GM21619 (cell line): ENCODE data around the gene MFAP1.
"Not testable (repeated sequence)": the region's sequence is repeated elsewhere in the genome, so short reads cannot be mapped to it uniquely, and the experiment has no call there.

Experiments
- ATAC-seq: cut with Tn5 transposase; IDR thresholded peaks from one replicate; pipeline ENCODE4 v1.9.1; 2021; ENCODE audit not compliant: unreplicated experiment

Gene MFAP1, protein sequence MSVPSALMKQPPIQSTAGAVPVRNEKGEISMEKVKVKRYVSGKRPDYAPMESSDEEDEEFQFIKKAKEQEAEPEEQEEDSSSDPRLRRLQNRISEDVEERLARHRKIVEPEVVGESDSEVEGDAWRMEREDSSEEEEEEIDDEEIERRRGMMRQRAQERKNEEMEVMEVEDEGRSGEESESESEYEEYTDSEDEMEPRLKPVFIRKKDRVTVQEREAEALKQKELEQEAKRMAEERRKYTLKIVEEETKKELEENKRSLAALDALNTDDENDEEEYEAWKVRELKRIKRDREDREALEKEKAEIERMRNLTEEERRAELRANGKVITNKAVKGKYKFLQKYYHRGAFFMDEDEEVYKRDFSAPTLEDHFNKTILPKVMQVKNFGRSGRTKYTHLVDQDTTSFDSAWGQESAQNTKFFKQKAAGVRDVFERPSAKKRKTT

GRCh38 chr15:43824302-43825246 is at the start of gene MFAP1:
Gene MFAP1 (minus strand): TSS chr15:43824690. CDS start chr15:43824569, 121 bp downstream.
- ATAC-seq = peak; percentile 73

DNA sequence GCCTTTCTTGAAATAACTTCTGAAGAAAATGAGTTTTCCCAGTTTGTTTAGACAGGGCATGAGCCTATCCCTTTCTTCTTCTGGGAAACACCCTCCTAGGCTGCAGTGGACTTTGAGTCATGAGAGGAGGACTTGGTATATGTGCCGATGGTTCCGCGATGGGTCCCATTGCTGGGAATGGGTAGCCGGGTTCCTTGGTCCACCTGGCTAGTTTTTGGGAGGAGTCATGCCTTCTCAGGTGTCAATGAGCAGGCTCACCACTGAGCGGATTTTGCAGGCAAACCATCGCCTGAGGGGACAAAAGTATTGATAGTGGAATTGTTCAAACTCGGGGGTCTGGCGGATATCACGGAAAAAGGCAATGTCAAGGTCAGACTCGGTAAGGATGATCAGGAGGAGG is 49.2 kb upstream of the MFAP1 start:
- ATAC-seq = no peak

GRCh38 chr15:43872416-43873020 is 48.0 kb upstream of the MFAP1 start:
- no peak for ATAC-seq

DNA sequence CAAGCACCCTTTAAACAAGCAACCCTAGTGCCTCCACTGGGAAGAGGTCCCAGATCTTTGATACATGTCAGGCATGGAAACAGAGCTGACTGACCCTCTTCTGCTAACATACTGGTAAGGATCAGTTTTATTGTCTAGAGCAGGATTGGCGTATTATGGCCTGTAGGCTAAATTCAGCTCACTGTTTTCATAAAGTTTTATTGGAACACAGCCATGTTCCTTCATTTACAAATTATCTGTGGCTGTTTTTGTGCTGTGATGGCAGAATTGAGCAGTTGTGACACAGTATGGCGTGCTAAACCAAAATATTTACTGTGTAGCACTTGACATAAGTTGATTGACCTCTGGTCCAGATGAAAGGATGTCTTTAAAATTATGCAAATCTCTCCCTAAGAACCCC is 47.3 kb upstream of the MFAP1 start:
- no peak for ATAC-seq

DNA sequence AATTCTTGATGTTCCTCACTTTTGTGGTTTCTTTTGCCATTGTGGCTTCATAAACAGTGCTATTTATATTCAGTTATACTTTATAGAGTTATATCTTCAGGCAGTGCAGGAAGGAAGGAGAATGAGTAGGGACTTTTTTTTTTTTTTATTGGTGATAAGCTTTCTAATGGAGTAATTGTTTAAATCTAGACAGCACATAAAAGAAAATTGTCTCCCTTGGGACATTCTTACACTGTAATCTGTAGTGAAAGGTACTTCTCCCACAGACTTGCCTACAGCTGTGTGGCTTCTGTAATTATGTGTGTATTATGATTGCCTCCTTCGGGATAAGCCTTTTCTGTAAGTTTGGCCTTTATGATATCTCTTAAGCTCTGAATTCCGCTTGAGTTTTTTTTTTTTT is 43.9 kb upstream of the MFAP1 start:
- no peak for ATAC-seq

- no peak for ATAC-seq
These were observed 42.6 kb upstream of the MFAP1 start for GRCh38 chr15:43867096-43867495.

DNA sequence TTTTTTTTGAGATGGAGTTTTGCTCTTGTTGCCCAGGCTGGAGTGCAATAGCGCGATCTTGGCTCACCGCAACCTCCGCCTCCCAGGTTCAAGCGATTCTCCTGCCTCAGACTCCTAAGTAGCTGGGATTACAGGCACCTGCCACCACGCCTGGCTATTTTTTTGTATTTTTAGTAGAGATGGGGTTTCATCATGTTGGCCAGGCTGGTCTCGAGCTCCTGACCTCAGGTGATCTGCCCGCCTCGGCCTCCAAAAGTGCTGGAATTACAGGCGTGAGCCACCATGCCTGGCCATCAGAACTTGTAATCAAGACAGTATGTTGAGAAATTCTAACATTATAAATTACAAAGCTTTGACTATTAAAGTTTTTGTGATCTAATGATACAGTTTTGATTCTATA is 42.1 kb upstream of the MFAP1 start:
- not testable (repeated sequence) for ATAC-seq

DNA sequence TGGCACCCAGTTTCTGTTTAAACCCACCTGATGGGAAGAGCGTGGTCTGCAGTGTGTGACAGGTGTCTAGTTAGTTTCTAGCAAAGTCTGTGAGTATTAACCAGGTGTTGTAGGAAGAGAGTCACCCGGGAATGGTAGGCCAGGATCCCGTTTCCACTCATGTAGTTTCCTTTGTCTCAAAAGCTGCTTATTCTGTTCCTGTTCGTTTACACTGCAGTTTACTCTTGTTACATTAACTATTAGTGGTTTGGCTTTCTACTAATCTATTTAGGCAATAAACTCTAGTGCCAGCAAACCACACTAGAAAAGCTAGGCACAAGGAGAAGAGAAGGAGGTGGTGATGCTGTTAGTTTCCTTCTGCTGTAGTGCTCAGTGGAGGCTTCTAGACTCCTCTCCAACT is 35.1 kb upstream of the MFAP1 start:
- no peak for ATAC-seq

- no peak for ATAC-seq
These were observed 30.3 kb upstream of the MFAP1 start for GRCh38 chr15:43854801-43855200.

DNA sequence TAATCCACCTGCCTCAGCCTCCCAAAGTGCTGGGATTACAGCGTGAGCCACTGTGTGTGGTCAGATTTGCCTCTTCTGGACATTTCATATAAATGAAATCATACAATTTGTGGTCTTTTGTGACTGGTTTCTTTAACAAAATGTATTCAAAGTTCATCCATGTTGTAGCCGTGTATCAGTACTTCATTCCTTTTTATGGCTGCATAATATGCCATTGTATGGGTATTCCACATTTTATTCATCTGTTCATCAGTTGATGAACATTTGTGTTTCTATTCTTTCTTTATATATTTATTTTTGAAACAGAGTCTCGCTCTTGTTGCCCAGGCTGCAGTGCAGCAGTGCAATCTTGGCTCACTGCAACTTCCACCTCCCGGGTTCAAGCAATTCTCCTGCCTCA is 28.1 kb upstream of the MFAP1 start:
- ATAC-seq = no peak

- no peak for ATAC-seq
These were observed 26.8 kb upstream of the MFAP1 start for GRCh38 chr15:43851251-43851650.

- ATAC-seq = no peak
These were observed 20.9 kb upstream of the MFAP1 start for GRCh38 chr15:43845421-43845820.

GRCh38 chr15:43832485-43832884 is 8.0 kb upstream of the MFAP1 start:
- ATAC-seq = not testable (repeated sequence)

DNA sequence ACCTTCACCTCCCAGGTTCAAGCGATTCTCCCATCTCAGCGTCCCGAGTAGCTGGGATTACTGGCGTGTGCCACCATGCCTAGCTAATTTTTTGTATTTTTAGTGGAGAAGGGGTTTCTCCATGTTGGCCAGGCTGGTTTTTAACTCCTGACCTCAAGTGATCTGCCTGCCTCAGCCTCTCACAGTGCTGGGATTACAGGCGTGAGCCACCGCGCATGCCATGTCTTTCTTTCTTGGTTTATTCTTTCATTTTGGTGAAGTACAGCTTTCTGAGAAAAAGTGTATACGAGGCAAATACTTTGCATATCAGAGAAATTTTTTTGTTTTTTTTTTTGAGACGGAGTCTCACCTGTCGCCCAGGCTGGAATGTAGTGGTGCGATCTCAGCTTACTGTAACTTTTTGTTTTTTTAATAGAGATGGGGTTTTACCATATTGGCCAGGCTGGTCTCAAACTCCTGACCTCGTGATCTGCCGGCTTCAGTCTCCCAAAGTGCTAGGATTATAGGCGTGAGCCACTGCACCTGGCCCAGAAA is 7.1 kb upstream of the MFAP1 start:
- not testable (repeated sequence) for ATAC-seq

DNA sequence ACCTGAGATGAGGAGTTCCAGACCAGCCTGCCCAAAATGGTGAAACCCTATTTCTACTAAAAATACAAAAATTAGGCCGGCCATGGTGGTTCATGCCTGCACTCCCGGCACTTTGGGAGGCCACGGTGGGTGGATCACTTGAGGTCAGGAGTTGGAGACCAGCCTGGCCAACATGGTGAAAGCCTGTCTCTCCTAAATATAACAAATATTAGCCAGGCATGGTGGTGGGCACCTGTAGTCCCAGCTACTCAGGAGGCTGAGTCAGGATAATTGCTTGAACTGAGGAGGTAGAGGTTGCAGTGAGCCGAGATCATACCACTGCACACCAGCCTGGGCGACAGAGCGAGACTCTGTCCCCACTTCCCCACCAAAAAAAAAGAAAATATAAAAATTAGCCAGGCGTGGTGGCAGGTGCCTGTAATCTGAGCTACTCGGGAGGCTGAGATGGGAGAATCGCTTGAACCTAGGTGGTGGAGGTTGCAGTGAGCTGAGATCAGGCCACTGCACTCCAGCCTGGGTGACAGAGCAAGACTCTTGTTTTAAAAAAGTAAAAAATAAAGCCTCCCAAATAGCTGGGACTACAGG is 6.3 kb upstream of the MFAP1 start:
- ATAC-seq = not testable (repeated sequence)

DNA sequence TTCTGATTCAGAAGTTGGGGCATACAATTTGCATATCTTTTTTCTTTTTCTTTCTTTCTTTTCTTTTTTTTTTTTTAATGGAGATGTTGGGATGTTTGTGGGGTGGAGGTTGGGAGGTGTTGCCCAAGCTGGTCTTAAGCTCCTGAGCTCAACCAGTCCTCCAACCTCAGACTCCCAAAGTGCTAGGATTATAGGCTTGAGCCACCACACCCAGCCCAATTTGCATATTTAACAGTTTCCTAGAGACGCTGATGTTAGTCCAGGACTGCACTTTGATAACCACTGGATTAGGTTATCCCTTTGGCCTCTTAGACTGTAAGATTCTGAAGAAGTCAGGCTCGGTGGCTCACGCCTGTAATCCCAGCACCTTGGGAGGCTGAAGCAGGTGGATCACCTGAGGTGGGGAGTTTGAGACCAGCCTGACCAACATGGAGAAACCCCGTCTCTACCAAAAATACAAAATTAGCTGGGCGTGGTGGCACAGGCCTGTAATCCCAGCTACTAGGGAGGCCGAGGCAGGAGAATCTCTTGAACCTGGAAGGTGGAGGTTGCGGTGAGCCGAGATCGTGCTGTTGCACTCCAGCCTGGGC is 5.6 kb upstream of the MFAP1 start:
- ATAC-seq = not testable (repeated sequence)

DNA sequence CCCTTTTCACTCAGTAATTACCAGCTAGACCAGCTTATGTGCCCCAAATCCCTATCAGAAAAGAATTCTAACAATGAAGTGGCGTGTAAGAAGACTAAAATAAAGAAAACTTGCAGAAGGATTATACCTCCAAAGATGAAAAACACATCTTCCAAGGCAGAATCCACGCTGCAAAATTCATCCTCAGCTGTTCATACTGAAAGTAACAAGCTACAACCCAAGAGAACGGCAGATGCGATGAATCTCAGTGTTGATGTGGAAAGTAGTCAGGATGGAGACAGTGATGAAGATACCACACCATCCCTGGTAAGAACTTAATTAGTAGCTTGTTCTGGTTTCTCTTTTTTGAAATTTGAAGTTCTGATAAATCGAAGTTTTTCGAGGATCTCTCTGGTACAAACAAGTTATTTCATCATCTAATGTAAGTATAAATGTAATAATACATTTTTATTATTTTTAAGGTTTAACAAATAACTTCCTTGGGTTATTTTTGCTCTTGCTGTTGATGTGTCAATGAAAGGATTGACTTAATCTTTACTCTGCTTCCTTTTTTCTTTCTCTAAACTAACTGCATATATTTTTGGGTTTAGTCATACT is 3.7 kb upstream of the MFAP1 start:
- no peak for ATAC-seq

DNA sequence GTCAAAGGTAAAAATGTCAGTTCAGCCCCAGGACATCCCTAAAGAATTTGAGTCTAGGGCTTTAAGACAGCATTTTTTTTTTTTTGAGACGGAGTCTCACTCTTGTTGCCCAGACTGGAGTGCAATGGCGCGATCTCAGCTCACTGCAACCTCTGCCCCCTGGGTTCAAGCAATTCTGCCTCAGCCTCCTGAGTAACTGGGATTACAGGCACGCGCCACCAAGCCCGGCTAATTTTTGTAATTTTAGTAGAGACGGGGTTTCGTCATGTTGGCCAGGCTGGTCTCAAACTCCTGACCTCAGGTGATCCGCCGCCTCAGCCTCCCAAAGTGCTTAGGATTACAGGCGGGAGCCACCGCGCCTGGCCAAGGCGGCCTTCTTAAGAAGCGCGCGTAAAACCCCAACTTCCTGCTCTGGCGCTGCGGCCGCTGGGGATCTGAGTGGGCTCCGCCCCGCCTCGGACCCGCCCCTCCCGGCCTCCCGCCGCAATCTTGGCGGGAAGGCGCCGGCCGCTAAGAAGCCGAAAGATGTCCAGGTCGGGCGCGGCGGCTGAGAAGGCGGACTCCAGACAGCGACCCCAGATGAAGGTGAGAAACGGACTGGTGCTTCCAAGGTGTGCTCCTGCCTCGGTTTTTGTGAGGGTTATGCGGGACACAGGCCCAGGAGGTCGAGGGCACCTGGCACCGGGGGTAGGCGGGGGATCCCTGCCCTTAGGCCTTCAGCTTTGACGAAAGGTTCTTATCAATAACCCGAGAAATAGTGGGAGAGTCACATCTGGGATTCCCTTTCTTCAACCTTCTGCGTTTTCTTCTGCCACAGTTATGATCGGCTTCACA is 2.2 kb upstream of the MFAP1 start, which contains the start of gene WDR76:
Gene WDR76, plus strand, starts transcription at position 495 of the 834 bp plus-strand sequence. Its CDS starts 31 bp downstream, at position 526.
- peak; percentile 51 for ATAC-seq

DNA sequence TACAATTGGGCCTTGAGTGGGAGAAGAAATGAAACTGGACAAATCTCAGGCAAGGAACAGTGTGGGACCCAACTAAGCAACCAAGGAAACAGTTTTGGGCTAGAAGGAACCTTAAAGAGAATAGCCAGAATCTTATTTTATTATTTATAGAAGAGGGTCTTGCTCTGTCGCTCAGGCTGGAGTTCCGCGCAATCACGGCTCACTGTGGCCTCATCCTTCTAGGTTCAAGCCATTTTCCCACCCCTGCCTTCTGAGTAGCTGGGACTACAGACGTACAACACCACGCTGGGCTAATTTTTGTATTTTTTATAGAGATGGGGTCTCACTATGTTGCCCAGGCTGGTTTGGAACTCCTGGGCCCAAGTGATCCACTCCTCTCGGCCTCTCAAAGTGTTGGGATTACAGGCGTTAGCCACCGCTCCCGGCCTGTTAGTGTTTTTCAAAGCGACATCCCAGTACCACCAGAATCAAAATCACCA is 1.6 kb upstream of the MFAP1 start:
- no peak for ATAC-seq
